HUES48 (cell line): ENCODE measurements around the gene PARD3.

Experiments
- H3K27ac ChIP-seq: one replicate; pipeline ENCODE4 v1.7.0; 2013; ENCODE audit warnings: low read depth, low read length, inconsistent platforms
- H3K27me3 ChIP-seq: 2 replicates; pipeline ENCODE4 v1.6.1; 2013; ENCODE audit warnings: mild to moderate bottlenecking, low read length; ENCODE audit not compliant: control insufficient read depth, insufficient read depth
- H3K36me3 ChIP-seq: 2 replicates; pipeline ENCODE4 v1.6.1; 2013; ENCODE audit warnings: low read length; ENCODE audit not compliant: control insufficient read depth, insufficient read depth
- H3K4me1 ChIP-seq: 2 replicates; pipeline ENCODE4 v1.6.1; 2013; ENCODE audit warnings: mild to moderate bottlenecking, low read length; ENCODE audit not compliant: control insufficient read depth, insufficient read depth
- H3K4me3 ChIP-seq: 2 replicates; pipeline ENCODE4 v1.5.1; 2013; ENCODE audit warnings: mild to moderate bottlenecking, low read depth, low read length
- H3K9ac ChIP-seq: 2 replicates; pipeline ENCODE4 v1.6.1; 2013; ENCODE audit warnings: mild to moderate bottlenecking, low read depth, low read length, moderate library complexity
- H3K9me3 ChIP-seq: 2 replicates; pipeline ENCODE4 v1.6.1; 2013; ENCODE audit warnings: low read length; ENCODE audit not compliant: control insufficient read depth, insufficient read depth

Gene PARD3

DNA sequence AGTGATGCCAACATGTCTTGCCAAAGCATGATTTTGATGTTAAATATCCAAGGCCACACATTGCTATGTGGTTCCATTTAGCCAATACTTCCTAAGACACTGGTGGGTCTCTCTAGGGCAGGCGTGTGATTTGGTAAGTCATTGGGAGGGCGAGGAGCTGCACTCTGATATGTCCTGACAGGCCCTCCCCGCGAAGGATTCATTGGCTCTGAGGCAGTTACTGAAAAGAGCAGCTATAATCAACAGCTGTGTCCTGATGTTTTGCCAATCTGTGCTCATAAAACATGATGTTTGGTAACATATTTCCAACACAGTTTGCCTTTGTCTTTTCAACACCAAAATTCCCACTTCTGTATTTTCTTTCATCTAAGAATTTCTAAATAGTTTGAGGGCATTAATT lies 646.7 kb downstream of the PARD3 start:
- no peaks in the 10 kb centered on the region for H3K36me3 ChIP-seq
- H3K27ac ChIP-seq = no peak overlapping the region
- H3K27me3 ChIP-seq = no peaks in the 10 kb centered on the region
- no peak overlapping the region for H3K9ac ChIP-seq
- no peak overlapping the region for H3K4me3 ChIP-seq
- no peaks in the 10 kb centered on the region for H3K9me3 ChIP-seq
- peaks cover 39% of the 10 kb centered on the region for H3K4me1 ChIP-seq

DNA sequence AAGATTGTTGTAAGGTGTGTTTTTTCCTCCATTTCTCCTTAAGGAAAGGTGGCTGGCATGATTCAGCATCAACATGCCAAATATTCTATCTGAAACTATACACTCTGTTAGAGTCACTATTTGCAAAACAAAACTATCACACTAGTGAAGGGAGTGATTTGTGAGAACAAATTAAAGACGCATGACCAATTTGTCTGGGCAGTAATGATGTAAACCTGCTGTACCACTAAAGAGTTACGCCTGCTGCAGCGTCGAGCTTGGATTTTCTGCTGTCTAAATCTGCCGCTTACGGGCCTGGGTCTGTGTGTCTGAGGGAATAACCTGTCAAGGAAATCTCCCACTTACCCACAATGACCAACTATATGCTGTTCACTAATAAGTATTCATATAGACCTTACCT lies 648.3 kb downstream of the PARD3 start:
- no peak overlapping the region for H3K9ac ChIP-seq
- H3K4me1 ChIP-seq = peaks cover 29% of the 10 kb centered on the region
- H3K36me3 ChIP-seq = no peaks in the 10 kb centered on the region
- no peak overlapping the region for H3K27ac ChIP-seq
- H3K4me3 ChIP-seq = no peak overlapping the region
- no peaks in the 10 kb centered on the region for H3K9me3 ChIP-seq
- H3K27me3 ChIP-seq = no peaks in the 10 kb centered on the region

DNA sequence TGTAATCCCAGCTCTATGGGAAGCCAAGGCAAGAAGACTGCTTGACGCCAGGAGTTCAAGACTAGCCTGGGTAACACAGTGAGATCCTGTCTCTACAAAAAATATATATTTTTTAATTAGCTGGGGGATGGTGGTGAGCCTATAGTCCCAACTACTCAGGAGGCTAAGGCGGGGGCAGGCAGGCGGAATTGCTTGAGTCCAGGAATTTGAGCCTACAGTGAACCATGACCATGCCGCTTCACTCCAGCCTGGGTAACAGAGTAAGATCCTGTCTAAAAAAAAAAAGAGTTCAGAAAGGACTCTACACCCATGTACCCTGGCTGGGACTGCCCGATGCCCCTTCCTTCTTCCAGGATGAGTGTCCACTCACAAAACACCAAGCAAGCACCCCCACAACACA lies 648.7 kb downstream of the PARD3 start:
- peaks cover 29% of the 10 kb centered on the region for H3K4me1 ChIP-seq
- H3K36me3 ChIP-seq = no peaks in the 10 kb centered on the region
- no peak overlapping the region for H3K9ac ChIP-seq
- H3K9me3 ChIP-seq = no peaks in the 10 kb centered on the region
- no peak overlapping the region for H3K27ac ChIP-seq
- no peaks in the 10 kb centered on the region for H3K27me3 ChIP-seq
- H3K4me3 ChIP-seq = no peak overlapping the region

DNA sequence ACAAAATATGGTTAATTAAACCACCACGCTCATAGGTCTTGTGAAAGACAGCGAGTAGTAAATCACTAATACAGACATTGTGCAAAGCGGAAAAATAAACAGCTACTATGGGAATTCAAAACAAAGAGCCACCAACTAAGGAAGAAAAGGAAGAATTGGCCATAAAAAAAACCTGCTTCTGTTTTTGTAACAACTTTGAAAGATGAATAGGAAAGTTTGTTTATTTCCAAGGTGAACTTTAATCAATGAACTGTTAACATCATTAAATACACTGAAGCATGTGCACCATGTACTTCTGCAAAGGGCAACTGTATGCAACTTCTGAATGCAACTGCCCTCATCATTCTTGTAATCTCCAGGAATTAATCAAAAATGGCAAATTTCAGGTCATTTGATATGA lies 651.1 kb downstream of the PARD3 start:
- Histone ChIP-seq H3K27me3 (no peaks in the 10 kb centered on the region), H3K36me3 (no peaks in the 10 kb centered on the region), H3K4me1 (peaks cover 20% of the 10 kb centered on the region), H3K27ac (no peak overlapping the region), H3K9ac (no peak overlapping the region), H3K9me3 (no peaks in the 10 kb centered on the region), H3K4me3 (no peak overlapping the region)

DNA sequence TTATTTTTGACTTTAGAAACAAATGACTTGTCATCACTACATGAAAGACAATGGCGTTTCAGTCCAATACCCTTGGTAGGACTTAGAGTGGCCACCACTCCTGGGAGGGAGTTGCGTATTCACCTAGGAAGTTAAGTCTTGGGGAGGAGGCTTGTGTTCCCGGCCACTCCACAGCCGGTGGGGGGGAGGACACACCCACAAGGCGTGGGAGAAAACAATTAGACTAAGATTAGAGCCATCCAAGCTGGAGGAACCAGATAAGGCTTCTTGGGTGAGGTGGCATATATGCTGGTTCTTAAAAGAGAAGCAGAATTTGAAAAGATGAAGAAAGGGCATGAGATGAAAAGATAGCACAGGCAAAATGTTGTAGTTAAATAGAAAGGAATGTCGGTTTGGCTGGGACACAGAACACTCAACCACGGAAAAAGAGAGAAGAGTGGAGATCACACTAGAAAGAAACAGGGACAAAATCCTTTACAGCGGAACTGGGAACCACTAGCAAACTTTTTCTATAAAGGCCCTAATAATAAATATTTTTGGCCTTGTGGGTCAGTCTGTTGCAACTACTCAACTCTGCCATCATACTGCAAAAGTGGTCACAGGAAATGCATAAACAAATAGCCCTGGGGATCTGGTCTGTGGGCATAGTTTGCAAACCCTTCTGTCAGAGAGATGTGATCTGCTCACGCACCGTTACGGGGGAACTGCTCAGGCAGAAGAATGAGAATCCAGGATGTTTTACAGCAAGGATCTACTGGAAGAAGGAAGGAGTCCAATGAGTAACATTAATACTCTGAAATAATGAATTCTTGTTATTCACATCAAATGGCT lies 651.8 kb downstream of the PARD3 start:
- Histone ChIP-seq H3K9me3 (no peaks in the 10 kb centered on the region), H3K9ac (no peak overlapping the region), H3K36me3 (no peaks in the 10 kb centered on the region), H3K4me3 (no peak overlapping the region), H3K27me3 (no peaks in the 10 kb centered on the region), H3K27ac (no peak overlapping the region), H3K4me1 (peaks cover 18% of the 10 kb centered on the region)

DNA sequence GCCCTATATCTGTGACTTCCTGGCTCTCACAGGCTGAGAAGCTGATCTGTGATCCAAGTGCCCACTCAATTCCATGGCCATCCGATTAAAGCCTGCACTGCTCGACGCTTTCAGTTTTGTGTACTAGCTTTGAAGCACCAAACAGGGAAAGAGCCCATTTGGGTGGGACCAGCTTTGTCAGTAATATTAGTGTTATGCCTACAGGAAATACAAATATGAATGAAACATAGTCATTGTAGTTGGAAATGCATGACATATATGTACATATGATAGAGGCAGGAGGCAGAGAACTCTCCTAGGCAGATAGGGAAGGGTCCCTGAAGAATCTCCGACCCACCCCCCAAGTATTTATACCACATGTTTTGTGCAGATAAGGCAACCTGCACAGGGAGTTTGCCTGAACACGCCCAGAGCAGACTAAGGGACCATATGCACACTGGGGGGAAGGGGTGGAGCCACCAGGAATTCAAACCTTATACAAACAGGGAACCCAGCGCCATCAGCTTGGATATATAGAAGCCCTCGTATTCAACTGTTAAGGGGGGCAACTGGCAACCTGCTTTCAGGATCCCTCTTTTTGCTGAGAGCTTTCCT lies 653.2 kb downstream of the PARD3 start:
- no peaks in the 10 kb centered on the region for H3K36me3 ChIP-seq
- no peak overlapping the region for H3K9ac ChIP-seq
- H3K27ac ChIP-seq = no peak overlapping the region
- no peaks in the 10 kb centered on the region for H3K27me3 ChIP-seq
- no peaks in the 10 kb centered on the region for H3K9me3 ChIP-seq
- H3K4me3 ChIP-seq = no peak overlapping the region
- peaks cover 16% of the 10 kb centered on the region for H3K4me1 ChIP-seq

DNA sequence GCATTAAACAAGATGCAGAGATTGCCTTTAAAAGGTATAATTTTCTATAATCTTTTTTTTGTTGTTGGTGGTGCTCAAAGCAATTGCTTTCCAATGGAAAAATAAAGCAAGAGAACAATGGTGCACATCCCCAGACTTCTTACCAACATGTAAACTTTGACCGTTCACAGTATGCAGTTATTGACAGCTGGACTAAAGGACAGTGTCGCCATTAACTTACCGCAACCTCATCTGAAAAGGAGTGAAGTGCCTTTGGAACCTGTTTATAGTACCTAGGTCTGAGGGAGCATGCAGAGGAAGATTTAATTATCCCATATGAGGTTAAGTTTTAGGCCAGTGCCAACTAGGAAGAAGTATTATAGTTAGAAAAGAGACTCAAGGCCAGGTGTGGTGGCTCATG lies 654.5 kb downstream of the PARD3 start:
- Histone ChIP-seq H3K9ac (no peak overlapping the region), H3K36me3 (no peaks in the 10 kb centered on the region), H3K27ac (no peak overlapping the region), H3K9me3 (no peaks in the 10 kb centered on the region), H3K4me3 (no peak overlapping the region), H3K4me1 (peaks cover 4% of the 10 kb centered on the region), H3K27me3 (no peaks in the 10 kb centered on the region)

DNA sequence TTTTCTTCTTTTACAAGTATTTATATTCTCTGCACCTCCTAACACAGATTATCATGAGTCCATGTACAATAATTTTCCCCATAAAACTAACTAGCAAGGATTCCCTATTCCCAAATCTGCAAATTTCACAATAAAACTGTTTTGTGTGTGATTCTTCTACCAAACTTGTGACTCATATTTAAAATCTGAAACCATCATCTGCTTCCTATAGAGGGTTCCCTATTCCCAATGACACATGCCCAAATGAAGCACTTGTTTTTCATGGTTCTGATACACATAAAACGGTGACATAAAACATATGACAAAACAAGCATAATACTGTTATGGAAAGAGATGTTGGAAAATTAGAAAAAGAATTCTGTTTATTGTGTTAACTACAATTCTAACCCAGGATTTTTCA lies 657.6 kb downstream of the PARD3 start:
- no peaks in the 10 kb centered on the region for H3K27me3 ChIP-seq
- H3K4me3 ChIP-seq = no peak overlapping the region
- H3K4me1 ChIP-seq = no peaks in the 10 kb centered on the region
- no peaks in the 10 kb centered on the region for H3K36me3 ChIP-seq
- H3K9me3 ChIP-seq = no peaks in the 10 kb centered on the region
- H3K27ac ChIP-seq = no peak overlapping the region
- H3K9ac ChIP-seq = no peak overlapping the region

DNA sequence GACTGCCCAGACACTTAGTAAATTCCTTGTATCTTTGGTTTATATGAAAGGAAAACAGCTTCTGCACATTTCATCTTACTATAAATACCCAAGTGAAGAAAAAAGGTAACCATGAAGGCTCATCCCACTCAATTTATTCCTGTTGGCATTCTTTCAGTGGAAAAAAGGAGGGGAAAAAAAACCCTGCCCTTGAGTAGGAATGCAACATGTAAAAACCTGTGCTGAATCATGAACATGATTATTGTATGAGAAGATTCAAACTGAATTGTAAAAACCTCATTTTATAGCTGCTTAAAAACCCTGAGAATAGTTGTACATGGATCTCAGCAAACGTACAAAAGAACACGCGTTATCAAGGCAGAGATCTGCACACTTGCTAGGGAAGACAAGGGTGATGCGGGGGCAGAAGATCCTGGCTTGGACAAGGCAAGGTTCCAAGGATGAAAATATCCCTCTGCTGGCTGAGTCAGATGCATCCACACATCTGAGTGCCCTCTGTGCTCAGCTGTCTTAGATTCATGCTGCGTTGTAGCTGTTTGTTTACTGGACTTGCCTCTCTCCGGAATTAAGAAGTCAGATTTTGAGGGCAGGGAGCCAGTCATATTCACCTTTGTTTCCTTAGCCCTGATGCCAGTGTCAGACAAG lies 658.2 kb downstream of the PARD3 start:
- Histone ChIP-seq H3K4me1 (no peaks in the 10 kb centered on the region), H3K27ac (no peak overlapping the region), H3K9ac (no peak overlapping the region), H3K4me3 (no peak overlapping the region), H3K36me3 (no peaks in the 10 kb centered on the region), H3K9me3 (no peaks in the 10 kb centered on the region), H3K27me3 (no peaks in the 10 kb centered on the region)

DNA sequence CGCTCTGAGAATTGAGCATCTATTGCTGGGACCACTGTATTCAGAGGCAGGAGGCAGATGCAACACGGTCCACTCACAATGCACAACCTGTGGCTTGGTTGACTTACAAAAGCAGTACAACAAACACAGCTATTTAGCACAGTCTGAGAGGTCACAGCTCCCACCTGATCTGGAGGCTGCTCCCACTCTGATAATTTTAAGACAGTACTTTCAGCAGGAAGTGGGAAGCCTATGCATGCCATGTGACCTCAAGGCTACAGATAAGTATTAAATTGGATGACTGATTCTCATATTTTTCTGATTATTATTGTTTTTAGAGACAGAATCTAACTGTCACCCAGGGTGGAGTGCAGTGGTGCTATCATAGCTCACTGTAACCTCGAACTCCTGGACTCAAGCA lies 659.3 kb downstream of the PARD3 start:
- no peaks in the 10 kb centered on the region for H3K36me3 ChIP-seq

DNA sequence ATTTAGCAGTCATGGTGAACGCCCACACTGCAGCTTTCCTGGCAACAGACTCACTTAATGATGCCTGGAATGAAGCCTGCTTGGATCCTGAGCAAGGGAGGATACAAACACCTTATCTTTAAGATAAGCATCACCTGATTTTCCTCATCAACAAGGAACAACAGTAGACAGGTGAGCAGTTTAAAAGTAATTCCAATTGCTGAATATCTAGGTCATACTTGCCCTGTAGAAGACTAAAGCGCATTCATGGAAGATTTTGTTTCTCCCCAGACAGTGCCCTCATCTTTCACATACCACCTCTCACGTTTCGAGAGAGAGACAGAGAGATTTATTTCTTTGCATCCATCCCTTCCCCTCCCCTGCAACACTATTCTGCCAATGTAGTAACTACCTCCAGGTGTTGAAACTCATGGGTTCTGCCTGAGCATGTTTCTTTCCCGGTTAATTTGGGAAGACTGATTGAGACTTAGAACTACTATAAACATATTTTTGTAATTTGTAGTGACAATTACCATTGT lies 660.7 kb downstream of the PARD3 start:
- Histone ChIP-seq H3K27me3 (no peaks in the 10 kb centered on the region), H3K27ac (no peak overlapping the region), H3K9me3 (no peaks in the 10 kb centered on the region), H3K4me3 (no peak overlapping the region), H3K36me3 (no peaks in the 10 kb centered on the region), H3K4me1 (no peaks in the 10 kb centered on the region), H3K9ac (no peak overlapping the region)

More for the DNA sequence above, 659.3 kb downstream of the PARD3 start:
- H3K4me1 ChIP-seq = no peaks in the 10 kb centered on the region
- no peaks in the 10 kb centered on the region for H3K27me3 ChIP-seq
- H3K9me3 ChIP-seq = no peaks in the 10 kb centered on the region
- H3K27ac ChIP-seq = no peak overlapping the region
- H3K4me3 ChIP-seq = no peak overlapping the region
- H3K9ac ChIP-seq = no peak overlapping the region
